IMR-90 (cell line): Measurements from ENCODE around the gene CAMK2B. TPM values are rescaled to one million over a fixed set of nuclear protein-coding genes. Genes with fewer than 3 reads are reported as not detected.
A peak's percentile ranks its signal among the peaks of the same experiment; 100 is the strongest.

Source experiments
- ATAC-seq: fragments of 200-7000 bp; cut with Tn5 transposase; 2 replicates; pipeline ENCODE4 v1.9.1; 2020; ENCODE audit warnings: low read depth, mild to moderate bottlenecking, moderate library complexity
- Bru-seq: library from RNA; stranded (reverse); fragments of 400-500 nt; gene quantifications from one replicate; lab custom pipeline; 2021; lab: Mats Ljungman, UMichigan
- BruChase-seq, 2 experiments: library from RNA; stranded (reverse); fragments of 400-500 nt; gene quantifications; one replicate each; lab custom pipeline; 2021; lab: Mats Ljungman, UMichigan
- BruUV-seq: library from RNA; stranded (reverse); fragments of 400-500 nt; replicated peaks from 2 replicates; lab custom pipeline; 2021; lab: Mats Ljungman, UMichigan
- CTCF ChIA-PET: fragments of 300-600 bp; formaldehyde crosslinking; extraction: SDS; loops from one replicate; lab custom pipeline; 2021; ENCODE audit warnings: antibody characterized with exemption; lab: Yijun Ruan, JAX
- POLR2A ChIA-PET: fragments of 300-600 bp; sonication (Branson Sonifier 250); formaldehyde crosslinking; loops from one replicate; lab custom pipeline; 2022; ENCODE audit warnings: antibody characterized with exemption; ENCODE audit not compliant: unreplicated experiment; lab: Charles Lee
- DNase-seq: peaks from one replicate; pipeline ENCODE4 v3.0.0; 2013
- H2AFZ ChIP-seq: replicated peaks from 2 replicates; pipeline ENCODE3; 2013; ENCODE audit warnings: low read length, mild to moderate bottlenecking; ENCODE audit not compliant: poor library complexity
- H2AK5ac ChIP-seq: 2 replicates; pipeline ENCODE4 v1.6.1; 2013; ENCODE audit warnings: low read depth, low read length, inconsistent platforms
- H2AK9ac ChIP-seq: replicated peaks from 2 replicates; pipeline ENCODE3; 2013; ENCODE audit warnings: mild to moderate bottlenecking, low read depth, low read length, moderate library complexity; ENCODE audit not compliant: poor library complexity
- H2BK120ac ChIP-seq: 2 replicates; pipeline ENCODE4 v1.6.1; 2013; ENCODE audit warnings: low read depth, low read length, inconsistent platforms
- H2BK15ac ChIP-seq: 3 replicates; pipeline ENCODE4 v1.6.1; 2013; ENCODE audit warnings: low read depth, low read length, inconsistent platforms
- H2BK20ac ChIP-seq: 2 replicates; pipeline ENCODE4 v1.6.1; 2013; ENCODE audit warnings: low read depth, mild to moderate bottlenecking, inconsistent platforms, low read length, moderate library complexity
- H2BK5ac ChIP-seq: 2 replicates; pipeline ENCODE4 v1.6.1; 2013; ENCODE audit warnings: mild to moderate bottlenecking, low read depth, low read length, inconsistent platforms; ENCODE audit not compliant: poor library complexity, severe bottlenecking
- H3K14ac ChIP-seq: replicated peaks from 2 replicates; pipeline ENCODE4 v1.6.1; 2013; ENCODE audit warnings: low read depth, low read length, inconsistent platforms
- H3K18ac ChIP-seq: 2 replicates; pipeline ENCODE4 v1.6.1; 2013; ENCODE audit warnings: low read depth, low read length, control low read depth
- H3K23ac ChIP-seq: 2 replicates; pipeline ENCODE4 v1.6.1; 2013; ENCODE audit warnings: low read depth, low read length, inconsistent platforms
- H3K27ac ChIP-seq: 2 replicates; pipeline ENCODE4 v1.5.1; 2013; ENCODE audit warnings: mild to moderate bottlenecking, control low read depth, low read length; ENCODE audit not compliant: insufficient read depth
- H3K27me3 ChIP-seq: 2 replicates; pipeline ENCODE4 v1.6.1; 2013; ENCODE audit warnings: low read length; ENCODE audit not compliant: control insufficient read depth, insufficient read depth
- H3K36me3 ChIP-seq: 2 replicates; pipeline ENCODE4 v1.6.1; 2013; ENCODE audit warnings: low read length, mixed read lengths; ENCODE audit not compliant: control insufficient read depth, insufficient read depth
- H3K4ac ChIP-seq: 2 replicates; pipeline ENCODE4 v1.6.1; 2013; ENCODE audit warnings: low read depth, low read length, inconsistent platforms
- H3K4me1 ChIP-seq: 2 replicates; pipeline ENCODE4 v1.6.1; 2013; ENCODE audit warnings: low read length, mixed read lengths; ENCODE audit not compliant: control insufficient read depth, insufficient read depth
- H3K4me2 ChIP-seq: 2 replicates; pipeline ENCODE4 v1.6.1; 2013; ENCODE audit warnings: low read depth, mild to moderate bottlenecking, control low read depth, low read length, moderate library complexity
- H3K4me3 ChIP-seq: 2 replicates; pipeline ENCODE4 v1.5.1; 2013; ENCODE audit warnings: low read depth, mild to moderate bottlenecking, control low read depth, low read length, moderate library complexity; ENCODE audit not compliant: insufficient read depth
- H3K56ac ChIP-seq: 2 replicates; pipeline ENCODE4 v1.6.1; 2013; ENCODE audit warnings: low read length, inconsistent platforms; ENCODE audit not compliant: insufficient read depth; ENCODE audit errors: extremely low read depth
- H3K79me1 ChIP-seq, 2 experiments: 2 replicates each; pipeline ENCODE4 v1.6.1; 2013; ENCODE audit warnings: low read length in 2 of 2, inconsistent platforms in 1 of 2, low read depth in 1 of 2
- H3K9ac ChIP-seq: 2 replicates; pipeline ENCODE4 v1.6.1; 2013; ENCODE audit warnings: low read depth, low read length, control low read depth
- H3K9me1 ChIP-seq: 2 replicates; pipeline ENCODE4 v1.6.1; 2013; ENCODE audit warnings: low read length, inconsistent platforms; ENCODE audit not compliant: insufficient read depth
- H3K9me3 ChIP-seq: 2 replicates; pipeline ENCODE4 v1.6.1; 2013; ENCODE audit warnings: low read length; ENCODE audit not compliant: control insufficient read depth, insufficient read depth
- H4K20me1 ChIP-seq: 2 replicates; pipeline ENCODE4 v1.6.1; 2013; ENCODE audit warnings: low read length, inconsistent platforms; ENCODE audit not compliant: insufficient read depth
- H4K5ac ChIP-seq: 2 replicates; pipeline ENCODE4 v1.6.1; 2013; ENCODE audit warnings: mild to moderate bottlenecking, low read depth, low read length, control low read depth
- H4K8ac ChIP-seq, 2 experiments: 2 replicates each; pipeline ENCODE4 v1.6.1; 2013; ENCODE audit warnings: low read depth in 2 of 2, low read length in 2 of 2, control low read depth in 1 of 2, inconsistent platforms in 1 of 2
- H4K91ac ChIP-seq: 2 replicates; pipeline ENCODE4 v1.6.1; 2013; ENCODE audit warnings: low read depth, low read length, inconsistent platforms; ENCODE audit not compliant: insufficient read depth
- BHLHE40 ChIP-seq: fragments of 150-350 bp; IDR thresholded peaks from 2 replicates; pipeline ENCODE4 v1.6.1; 2016; ENCODE audit warnings: mild to moderate bottlenecking, low read depth, low read length
- CEBPB ChIP-seq: IDR thresholded peaks from 2 replicates; pipeline ENCODE4 v1.6.1; 2012; ENCODE audit warnings: low read depth, low read length, improper control_type of control experiment
- CHD1 ChIP-seq: IDR thresholded peaks from 2 replicates; pipeline ENCODE4 v1.6.1; 2012; ENCODE audit warnings: low read depth, low read length, improper control_type of control experiment
- FOS ChIP-seq: fragments of 150-350 bp; IDR thresholded peaks from 2 replicates; pipeline ENCODE4 v1.6.1; 2016; ENCODE audit warnings: low read depth, low read length
- MAFK ChIP-seq: IDR thresholded peaks from 2 replicates; pipeline ENCODE4 v1.6.1; 2012; ENCODE audit warnings: low read depth, low read length, improper control_type of control experiment
- MAZ ChIP-seq: IDR thresholded peaks from 2 replicates; pipeline ENCODE4 v1.6.1; 2012; ENCODE audit warnings: low read depth, mild to moderate bottlenecking, low read length, improper control_type of control experiment, moderate library complexity, borderline replicate concordance
- MXI1 ChIP-seq: IDR thresholded peaks from 2 replicates; pipeline ENCODE4 v1.6.1; 2012; ENCODE audit warnings: low read depth, mild to moderate bottlenecking, low read length, moderate library complexity, borderline replicate concordance
- NFE2L2 ChIP-seq: fragments of 150-350 bp; IDR thresholded peaks from 2 replicates; pipeline ENCODE4 v1.6.1; 2016; ENCODE audit warnings: low read depth, mild to moderate bottlenecking, low read length
- POLR2A ChIP-seq: IDR thresholded peaks from 2 replicates; pipeline ENCODE4 v1.6.1; 2012; ENCODE audit warnings: mild to moderate bottlenecking, low read depth, low read length
- RAD21 ChIP-seq: IDR thresholded peaks from 2 replicates; pipeline ENCODE4 v1.6.1; 2012; ENCODE audit warnings: low read length, improper control_type of control experiment
- RCOR1 ChIP-seq: IDR thresholded peaks from 2 replicates; pipeline ENCODE4 v1.6.1; 2012; ENCODE audit warnings: mild to moderate bottlenecking, low read length, improper control_type of control experiment; ENCODE audit not compliant: insufficient replicate concordance
- RFX5 ChIP-seq: IDR thresholded peaks from 2 replicates; pipeline ENCODE4 v1.8.0; 2012; ENCODE audit warnings: low read depth, mild to moderate bottlenecking, low read length, moderate library complexity
- WGBS, 2 experiments: methylation state at CpG; one replicate each; pipeline versions ENCODE4 v1.1.5 to v1.1.7; 2013; ENCODE audit warnings: missing lambda C conversion rate in 2 of 2; ENCODE audit not compliant: insufficient read length in 1 of 2; ENCODE audit errors: extremely low coverage in 2 of 2; 5-methylcytosine and 5-hydroxymethylcytosine counted together
- dilution Hi-C: fragments of 300-500 bp; cut with HindIII; formaldehyde crosslinking; loops from one replicate; pipeline ENCODE4 v1.14.3; 2018; ENCODE audit warnings: low sequenced_read_pairs; ENCODE audit not compliant: unreplicated experiment
- in situ Hi-C: fragments of 300-500 bp; cut with MboI; formaldehyde crosslinking; loops from 3 replicates; pipeline ENCODE4 v1.14.3; 2019; ENCODE audit warnings: low sequenced_read_pairs, inconsistent platforms, mixed read lengths
- intact Hi-C: fragments of 100-400 bp; cut with micrococcal nuclease; formaldehyde crosslinking; loops from 2 replicates; pipeline ENCODE4 v1.10.0; 2022
- long read RNA-seq: library from polyadenylated mRNA; unstranded; transcript quantifications from one replicate; pipeline ENCODE4 v2.0.0, GENCODE V29; 2021; ENCODE audit not compliant: unreplicated experiment
- polyA plus RNA-seq, 3 experiments: library from polyadenylated mRNA; depleted of rRNA; stranded (reverse); fragments of >200 nt; gene quantifications; 2 replicates each; pipeline ENCODE4 v1.2.3, GENCODE V29; 2012; ENCODE audit warnings: low replicate concordance in 1 of 3
- total RNA-seq: library from RNA; depleted of rRNA; stranded (reverse); fragments of >200 nt; gene quantifications from 2 replicates; pipeline ENCODE4 v1.2.3, GENCODE V29; 2012; rRNA removed
- TF ChIP-seq, protein P1 (sequence below): conservative IDR thresholded peaks from 2 replicates; pipeline ENCODE4 v1.5.1; 2012; ENCODE audit warnings: mild to moderate bottlenecking, low read depth, low read length, improper control_type of control experiment
- TF ChIP-seq, protein P2 (sequence below): fragments of 150-350 bp; IDR thresholded peaks from 2 replicates; pipeline ENCODE4 v1.6.1; 2017; ENCODE audit warnings: mild to moderate bottlenecking, antibody characterized with exemption, low read length, low read depth
- TF ChIP-seq, protein P3 (sequence below): fragments of 150-350 bp; IDR thresholded peaks from 2 replicates; pipeline ENCODE4 v1.6.1; 2016; ENCODE audit warnings: low read depth, mild to moderate bottlenecking, low read length, moderate library complexity, borderline replicate concordance

CAMK2B gene
- total RNA-seq (0.18 and 0.28 TPM in 2 replicates), polyA plus RNA-seq (2012; rRNA removed) (0.14 and 0.36 TPM in 2 replicates), Bru-seq, nascent RNA (percentile 9 among the genes with signal in this experiment), BruChase-seq, experiment 1, labeled RNA remaining after a 6-hour chase (percentile 11 among the genes with signal in this experiment), BruChase-seq, experiment 2, labeled RNA remaining after a 2-hour chase (percentile 12 among the genes with signal in this experiment)
- polyA plus RNA-seq (2012; cell fraction: cytosol; rRNA removed) = 0.11 and 0.74 TPM in 2 replicates
- 0.57 and 1.0 TPM in 2 replicates for polyA plus RNA-seq (2012; cell fraction: nucleus; rRNA removed; ENCODE audit: low replicate concordance)
- long read RNA-seq = 0 reads

DNA sequence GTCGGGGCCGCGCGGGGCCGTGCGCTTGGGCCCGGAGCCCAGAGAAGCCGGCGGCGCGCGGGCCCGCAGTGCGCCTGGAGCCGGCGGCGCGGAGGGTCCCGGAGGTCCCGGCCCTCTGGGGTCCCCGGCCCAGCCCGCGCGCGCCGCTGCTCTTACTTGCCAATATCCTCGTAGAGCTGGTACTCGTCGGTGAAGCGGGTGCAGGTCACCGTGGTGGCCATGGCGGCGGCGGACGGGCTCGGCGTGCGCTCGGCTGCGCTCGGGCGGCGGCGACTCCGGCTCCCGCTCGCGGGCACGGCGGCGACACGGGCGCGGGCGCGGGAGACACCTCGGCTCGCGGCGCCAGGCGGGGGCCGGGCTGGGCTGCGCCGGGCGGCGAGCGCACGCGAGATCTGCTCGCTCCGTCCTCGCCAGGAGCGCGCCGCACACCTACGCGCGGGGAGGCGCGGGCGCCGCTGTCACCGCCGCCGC, at the start of gene CAMK2B:
TSS of gene CAMK2B (minus strand) at position 394 of the 471 bp plus-strand sequence. CDS start at position 221, 173 bp downstream.
- no peak within 1 kb of the TSS for H3K14ac ChIP-seq
- no peaks in the 10 kb centered on the region for H3K9me1 ChIP-seq
- no peak within 1 kb of the TSS for H4K91ac ChIP-seq
- dilution Hi-C loops (no loop called here), in situ Hi-C loops (no loop called here), intact Hi-C loops (no loop called here)
- no peak within 1 kb of the TSS for H3K56ac ChIP-seq
- DNase-seq (no peak), ATAC-seq (peak; percentile 43; the same call in 1 of the 2 replicates)
- no TSS peak for BruUV-seq
- H3K4me1 ChIP-seq = no peaks in the 10 kb centered on the region; the same call in 1 of the 2 replicates
- no peaks in the 10 kb centered on the region; the same call in 1 of the 2 replicates for H4K20me1 ChIP-seq
- H2AFZ ChIP-seq = no peak within 1 kb of the TSS
- no peak within 1 kb of the TSS for H2BK15ac ChIP-seq
- H4K8ac ChIP-seq = no peak within 1 kb of the TSS
- H2AK5ac ChIP-seq = no peak within 1 kb of the TSS
- POLR2A ChIA-PET = no interaction called here
- H2AK9ac ChIP-seq = no peak within 1 kb of the TSS
- no peak within 1 kb of the TSS for H3K27ac ChIP-seq
- no peak within 1 kb of the TSS for H4K5ac ChIP-seq
- no peak within 1 kb of the TSS for H3K9ac ChIP-seq
- H2BK20ac ChIP-seq = no peak within 1 kb of the TSS
- peak within 1 kb of the TSS; percentile 26 for H3K4me3 ChIP-seq
- CTCF ChIA-PET = no interaction called here
- H3K9me3 ChIP-seq = no peaks in the 10 kb centered on the region
- H2BK120ac ChIP-seq = no peak within 1 kb of the TSS
- no peaks in the 10 kb centered on the region for H3K79me1 ChIP-seq
- H3K4me2 ChIP-seq = no peak within 1 kb of the TSS
- WGBS, 2 experiments = 2% methylated on average over 34 of the region's 85 CpGs; no CpG with 5 or more reads in 1 of the 2 experiments
- no peak within 1 kb of the TSS for H3K18ac ChIP-seq
- peaks cover 53% of the 10 kb centered on the region for H3K27me3 ChIP-seq
- H3K36me3 ChIP-seq = no peaks in the 10 kb centered on the region
- no peak within 1 kb of the TSS for H3K4ac ChIP-seq
- no peak within 1 kb of the TSS for H3K23ac ChIP-seq
- H2BK5ac ChIP-seq = no peak within 1 kb of the TSS
- no peak for TF ChIP-seq RCOR1
- no peak for TF ChIP-seq MXI1
- TF ChIP-seq, protein P1, sequence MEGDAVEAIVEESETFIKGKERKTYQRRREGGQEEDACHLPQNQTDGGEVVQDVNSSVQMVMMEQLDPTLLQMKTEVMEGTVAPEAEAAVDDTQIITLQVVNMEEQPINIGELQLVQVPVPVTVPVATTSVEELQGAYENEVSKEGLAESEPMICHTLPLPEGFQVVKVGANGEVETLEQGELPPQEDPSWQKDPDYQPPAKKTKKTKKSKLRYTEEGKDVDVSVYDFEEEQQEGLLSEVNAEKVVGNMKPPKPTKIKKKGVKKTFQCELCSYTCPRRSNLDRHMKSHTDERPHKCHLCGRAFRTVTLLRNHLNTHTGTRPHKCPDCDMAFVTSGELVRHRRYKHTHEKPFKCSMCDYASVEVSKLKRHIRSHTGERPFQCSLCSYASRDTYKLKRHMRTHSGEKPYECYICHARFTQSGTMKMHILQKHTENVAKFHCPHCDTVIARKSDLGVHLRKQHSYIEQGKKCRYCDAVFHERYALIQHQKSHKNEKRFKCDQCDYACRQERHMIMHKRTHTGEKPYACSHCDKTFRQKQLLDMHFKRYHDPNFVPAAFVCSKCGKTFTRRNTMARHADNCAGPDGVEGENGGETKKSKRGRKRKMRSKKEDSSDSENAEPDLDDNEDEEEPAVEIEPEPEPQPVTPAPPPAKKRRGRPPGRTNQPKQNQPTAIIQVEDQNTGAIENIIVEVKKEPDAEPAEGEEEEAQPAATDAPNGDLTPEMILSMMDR = no peak
- no peak for TF ChIP-seq FOS
- no peak for TF ChIP-seq MAFK
- TF ChIP-seq POLR2A = no peak
- no peak for TF ChIP-seq MAZ
- TF ChIP-seq, protein P2, sequence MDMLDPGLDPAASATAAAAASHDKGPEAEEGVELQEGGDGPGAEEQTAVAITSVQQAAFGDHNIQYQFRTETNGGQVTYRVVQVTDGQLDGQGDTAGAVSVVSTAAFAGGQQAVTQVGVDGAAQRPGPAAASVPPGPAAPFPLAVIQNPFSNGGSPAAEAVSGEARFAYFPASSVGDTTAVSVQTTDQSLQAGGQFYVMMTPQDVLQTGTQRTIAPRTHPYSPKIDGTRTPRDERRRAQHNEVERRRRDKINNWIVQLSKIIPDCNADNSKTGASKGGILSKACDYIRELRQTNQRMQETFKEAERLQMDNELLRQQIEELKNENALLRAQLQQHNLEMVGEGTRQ = no peak
- no peak for TF ChIP-seq RAD21
- no peak for TF ChIP-seq NFE2L2
- no peak for TF ChIP-seq RFX5
- TF ChIP-seq, protein P3, sequence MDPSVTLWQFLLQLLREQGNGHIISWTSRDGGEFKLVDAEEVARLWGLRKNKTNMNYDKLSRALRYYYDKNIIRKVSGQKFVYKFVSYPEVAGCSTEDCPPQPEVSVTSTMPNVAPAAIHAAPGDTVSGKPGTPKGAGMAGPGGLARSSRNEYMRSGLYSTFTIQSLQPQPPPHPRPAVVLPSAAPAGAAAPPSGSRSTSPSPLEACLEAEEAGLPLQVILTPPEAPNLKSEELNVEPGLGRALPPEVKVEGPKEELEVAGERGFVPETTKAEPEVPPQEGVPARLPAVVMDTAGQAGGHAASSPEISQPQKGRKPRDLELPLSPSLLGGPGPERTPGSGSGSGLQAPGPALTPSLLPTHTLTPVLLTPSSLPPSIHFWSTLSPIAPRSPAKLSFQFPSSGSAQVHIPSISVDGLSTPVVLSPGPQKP = no peak
- no peak for TF ChIP-seq CHD1
- TF ChIP-seq CEBPB = no peak
- TF ChIP-seq BHLHE40 = no peak
